ENCODE data around the gene ARSG. TPM values are rescaled to one million over a fixed set of nuclear protein-coding genes. Genes with fewer than 3 reads are reported as not detected.

The ARSG gene
- total and polyA plus RNA-seq, 10 of the 15 experiments (the other 5 are each of a cell fraction or from before 2014, with no cell fraction given), result 2.9 to 13.5 (median 7.6) TPM

DNA sequence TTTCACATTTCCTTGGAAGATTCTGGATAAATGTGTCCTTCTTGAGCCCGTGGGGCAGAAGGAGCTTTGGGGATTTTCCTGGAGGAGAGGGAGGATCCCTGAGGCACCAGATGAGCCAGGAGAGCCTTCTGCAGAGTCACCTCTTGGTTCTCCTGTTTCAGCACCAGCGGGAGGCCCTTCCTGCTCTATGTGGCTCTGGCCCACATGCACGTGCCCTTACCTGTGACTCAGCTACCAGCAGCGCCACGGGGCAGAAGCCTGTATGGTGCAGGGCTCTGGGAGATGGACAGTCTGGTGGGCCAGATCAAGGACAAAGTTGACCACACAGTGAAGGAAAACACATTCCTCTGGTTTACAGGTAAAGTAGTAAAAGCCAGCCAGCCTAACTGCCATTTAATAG lies 77.1 kb downstream of the ARSG start:
- RAD21 ChIA-PET (ENCODE audit: unreplicated experiment), result no interaction called here
- no peaks in the 10 kb centered on the region for H3K79me2 ChIP-seq (ENCODE audit: control insufficient read depth, insufficient read depth, low read length)
- intact Hi-C loops (cut with micrococcal nuclease; ENCODE audit: unreplicated experiment), result no loop called here
- TF ChIP-seq YBX1 (IDR thresholded peaks at IDR 0.05) (no peak), HDAC2 (IDR thresholded peaks at IDR 0.05) (no peak), KDM1A (IDR thresholded peaks at IDR 0.05; ENCODE audit: borderline replicate concordance) (no peak), EZH2 (IDR thresholded peaks at IDR 0.05; ENCODE audit: borderline replicate concordance, control insufficient read depth, low read depth, low read length) (no peak), ZZZ3 (IDR thresholded peaks at IDR 0.05; ENCODE audit: control insufficient read depth, insufficient read length, low read depth) (no peak), ZBED1 (IDR thresholded peaks at IDR 0.05; ENCODE audit: borderline replicate concordance) (no peak), RELA (IDR thresholded peaks at IDR 0.05; ENCODE audit: borderline replicate concordance, partially characterized antibody) (no peak), HDGF (IDR thresholded peaks at IDR 0.05) (no peak), SREBF2 (IDR thresholded peaks at IDR 0.05; ENCODE audit: low read length) (no peak), SREBF1 (IDR thresholded peaks at IDR 0.05; ENCODE audit: low read length) (no peak), CEBPZ (IDR thresholded peaks at IDR 0.05; ENCODE audit: low read depth, low read length) (no peak), RFX5 (IDR thresholded peaks at IDR 0.05; ENCODE audit: low read depth, low read length) (no peak), ZBTB4 (CRISPR knock-in tag; IDR thresholded peaks at IDR 0.05) (no peak), SP1 (IDR thresholded peaks at IDR 0.05; ENCODE audit: low read depth, low read length) (no peak), ZNF217 (IDR thresholded peaks at IDR 0.05) (no peak)
- TF ChIP-seq, protein P1, sequence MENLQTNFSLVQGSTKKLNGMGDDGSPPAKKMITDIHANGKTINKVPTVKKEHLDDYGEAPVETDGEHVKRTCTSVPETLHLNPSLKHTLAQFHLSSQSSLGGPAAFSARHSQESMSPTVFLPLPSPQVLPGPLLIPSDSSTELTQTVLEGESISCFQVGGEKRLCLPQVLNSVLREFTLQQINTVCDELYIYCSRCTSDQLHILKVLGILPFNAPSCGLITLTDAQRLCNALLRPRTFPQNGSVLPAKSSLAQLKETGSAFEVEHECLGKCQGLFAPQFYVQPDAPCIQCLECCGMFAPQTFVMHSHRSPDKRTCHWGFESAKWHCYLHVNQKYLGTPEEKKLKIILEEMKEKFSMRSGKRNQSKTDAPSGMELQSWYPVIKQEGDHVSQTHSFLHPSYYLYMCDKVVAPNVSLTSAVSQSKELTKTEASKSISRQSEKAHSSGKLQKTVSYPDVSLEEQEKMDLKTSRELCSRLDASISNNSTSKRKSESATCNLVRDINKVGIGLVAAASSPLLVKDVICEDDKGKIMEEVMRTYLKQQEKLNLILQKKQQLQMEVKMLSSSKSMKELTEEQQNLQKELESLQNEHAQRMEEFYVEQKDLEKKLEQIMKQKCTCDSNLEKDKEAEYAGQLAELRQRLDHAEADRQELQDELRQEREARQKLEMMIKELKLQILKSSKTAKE (IDR thresholded peaks at IDR 0.05; ENCODE audit: low read depth, poor library complexity, severe bottlenecking), result no peak
- TF ChIP-seq, protein P2, sequence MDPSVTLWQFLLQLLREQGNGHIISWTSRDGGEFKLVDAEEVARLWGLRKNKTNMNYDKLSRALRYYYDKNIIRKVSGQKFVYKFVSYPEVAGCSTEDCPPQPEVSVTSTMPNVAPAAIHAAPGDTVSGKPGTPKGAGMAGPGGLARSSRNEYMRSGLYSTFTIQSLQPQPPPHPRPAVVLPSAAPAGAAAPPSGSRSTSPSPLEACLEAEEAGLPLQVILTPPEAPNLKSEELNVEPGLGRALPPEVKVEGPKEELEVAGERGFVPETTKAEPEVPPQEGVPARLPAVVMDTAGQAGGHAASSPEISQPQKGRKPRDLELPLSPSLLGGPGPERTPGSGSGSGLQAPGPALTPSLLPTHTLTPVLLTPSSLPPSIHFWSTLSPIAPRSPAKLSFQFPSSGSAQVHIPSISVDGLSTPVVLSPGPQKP (IDR thresholded peaks at IDR 0.05; ENCODE audit: low read depth, low read length), result no peak

More for the DNA sequence above, 77.1 kb downstream of the ARSG start:
- H3K9me3 ChIP-seq (replicated peaks; ENCODE audit: control insufficient read depth, insufficient read depth, low read length), result no peaks in the 10 kb centered on the region
- FAIRE-seq (no peak), ATAC-seq (no peak), DNase-seq (ENCODE audit: low read depth, low spot score) (no peak)
- SMC1A ChIA-PET (ENCODE audit: uncharacterized antibody, unreplicated experiment), result interaction anchor here (1.3 kb wide), 1 partner anchor 30 kb away, joined by 3 read pairs; no protein-coding TSS in a partner anchor
- POLR2A ChIA-PET, result interaction anchor here (0.9 kb wide), 1 partner anchor 13 kb away, joined by 3 read pairs; no protein-coding TSS in a partner anchor
- H3K27ac ChIP-seq (ENCODE audit: control insufficient read depth, insufficient read depth), result no peak overlapping the region
- CTCF ChIA-PET, result no interaction called here
- no peak overlapping the region for H2AFZ ChIP-seq (ENCODE audit: control insufficient read depth, low read depth, low read length)
- H3K4me1 ChIP-seq (ENCODE audit: control insufficient read depth, insufficient read depth, low read length), result no peaks in the 10 kb centered on the region
- H4K20me1 ChIP-seq (ENCODE audit: control insufficient read depth, insufficient read depth), result no peaks in the 10 kb centered on the region
- H3K4me2 ChIP-seq (ENCODE audit: control insufficient read depth, insufficient read depth), result no peak overlapping the region
- in situ Hi-C loops (cut with MboI), result no loop called here
- H3K9ac ChIP-seq (ENCODE audit: control insufficient read depth, insufficient read depth, low read length), result no peak overlapping the region
- no TSS peak for BruUV-seq (replicated peaks)
- no peaks in the 10 kb centered on the region; a peak in 1 of 4 replicates for H3K36me3 ChIP-seq (ENCODE audit: control insufficient read depth in 2 of 2, insufficient read depth in 2 of 2, low read length in 1 of 2)
- 76% methylated on average over 5 of the region's 5 CpGs for WGBS (ENCODE audit: insufficient coverage, insufficient replicate concordance, low lambda C conversion rate, missing lambda C conversion rate)
- H3K27me3 ChIP-seq (replicated peaks in 1 of 2; ENCODE audit: control insufficient read depth in 2 of 2, insufficient read depth in 2 of 2, low read length in 1 of 2), result no peaks in the 10 kb centered on the region; a peak in 1 of 4 replicates
- H3K4me3 ChIP-seq, result no peak overlapping the region
